HCT116 (cell line): ENCODE measurements around the gene RBM39. TPM values are rescaled to one million over a fixed set of nuclear protein-coding genes. Genes with fewer than 3 reads are reported as not detected.

Source experiments
- ATAC-seq: fragments of 200-7000 bp; cut with Tn5 transposase; 2 replicates; pipeline ENCODE4 v1.9.1; 2020; ENCODE audit warnings: mild to moderate bottlenecking, moderate library complexity
- BruUV-seq: library from RNA; stranded (reverse); fragments of 400-500 nt; replicated peaks from 2 replicates; lab custom pipeline; 2021; lab: Mats Ljungman, UMichigan
- CTCF ChIA-PET: fragments of 300-600 bp; sonication (Branson Sonifier 250); formaldehyde crosslinking; loops from one replicate; lab custom pipeline; 2021; ENCODE audit warnings: antibody characterized with exemption; lab: Charles Lee
- POLR2A ChIA-PET: fragments of 300-600, 350-600 bp; sonication (Branson Sonifier 250); formaldehyde crosslinking; loops from one replicate; lab custom pipeline; 2021; ENCODE audit warnings: antibody characterized with exemption; lab: Charles Lee
- RAD21 ChIA-PET, 2 experiments: fragments of 300-600 bp; sonication (Branson Sonifier 250); formaldehyde crosslinking; loops; one replicate each; lab custom pipeline; 2023; ENCODE audit warnings: low total read pairs in 2 of 2; ENCODE audit not compliant: uncharacterized antibody in 2 of 2, unreplicated experiment in 2 of 2, low non-redundant PET in 1 of 2; lab: Charles Lee
- DNase-seq: peaks from one replicate; pipeline ENCODE4 v3.0.0-alpha.2; 2010; ENCODE audit warnings: low read depth, low spot score
- H2AFZ ChIP-seq: fragments of 200-600 bp; shearing (Covaris generic), sonication (generic); 2 replicates; pipeline ENCODE4 v1.6.1; 2017; ENCODE audit warnings: low read depth, mixed run types, mixed read lengths, antibody characterized with exemption, low read length; ENCODE audit not compliant: poor library complexity, severe bottlenecking
- H3K27ac ChIP-seq: 2 replicates; pipeline ENCODE4 v1.5.1; 2012; ENCODE audit warnings: low read depth, low read length
- H3K27me3 ChIP-seq: fragments of 200-600 bp; sonication (generic); 2 replicates; pipeline ENCODE4 v1.6.1; 2016; ENCODE audit warnings: mixed run types, low read length, mixed read lengths; ENCODE audit not compliant: insufficient read depth
- H3K36me3 ChIP-seq, 2 experiments: fragments of 200-500 bp in 1 of 2; fragments of 200-600 bp in 1 of 2; sonication (Bioruptor generic) in 1 of 2; sonication (generic) in 1 of 2; 2 replicates each; pipeline versions ENCODE4 v1.5.1 to v1.6.1; 2014 to 2016; ENCODE audit warnings: low read length in 2 of 2, inconsistent platforms in 1 of 2, mixed read lengths in 1 of 2, mixed run types in 1 of 2; ENCODE audit not compliant: insufficient read depth in 2 of 2, control insufficient read depth in 1 of 2
- H3K4me1 ChIP-seq, 2 experiments: fragments of 200-600 bp in 1 of 2; sonication (generic) in 1 of 2; 2 replicates each; pipeline versions ENCODE4 v1.5.1 to v1.6.1; 2012 to 2017; ENCODE audit warnings: low read length in 2 of 2, inconsistent platforms in 1 of 2, mild to moderate bottlenecking in 1 of 2, mixed read lengths in 1 of 2, mixed run types in 1 of 2, moderate library complexity in 1 of 2; ENCODE audit not compliant: insufficient read depth in 2 of 2, control insufficient read depth in 1 of 2
- H3K4me2 ChIP-seq: fragments of 200-600 bp; sonication (generic); 2 replicates; pipeline ENCODE4 v1.6.1; 2017; ENCODE audit warnings: mixed run types, low read length, mixed read lengths
- H3K4me3 ChIP-seq, 2 experiments: fragments of 200-600 bp in 1 of 2; sonication (generic) in 1 of 2; replicated peaks in 1 of 2; 2 replicates each; pipeline ENCODE4 v1.5.1; 2011 to 2016; ENCODE audit warnings: low read length in 2 of 2, control low read depth in 1 of 2, low read depth in 1 of 2, mild to moderate bottlenecking in 1 of 2, mixed read lengths in 1 of 2, mixed run types in 1 of 2
- H3K79me2 ChIP-seq: fragments of 200-600 bp; sonication (generic); 2 replicates; pipeline ENCODE4 v1.6.1; 2017; ENCODE audit warnings: mild to moderate bottlenecking, mixed run types, low read length, moderate library complexity, mixed read lengths; ENCODE audit not compliant: insufficient read depth
- H3K9ac ChIP-seq: fragments of 200-600 bp; sonication (generic); 2 replicates; pipeline ENCODE4 v1.6.1; 2016; ENCODE audit warnings: low read length, mixed read lengths
- H3K9me2 ChIP-seq: fragments of 200-600 bp; sonication (generic), shearing (Covaris generic); 2 replicates; pipeline ENCODE4 v1.6.1; 2017; ENCODE audit warnings: mixed run types, mild to moderate bottlenecking, moderate library complexity; ENCODE audit not compliant: insufficient read depth
- H3K9me3 ChIP-seq, 2 experiments: fragments of 200-500 bp in 1 of 2; fragments of 200-600 bp in 1 of 2; sonication (Bioruptor generic) in 1 of 2; sonication (generic) in 1 of 2; 2 replicates each; pipeline ENCODE4 v1.6.1; 2014 to 2017; ENCODE audit warnings: low read length in 2 of 2, mixed read lengths in 2 of 2, inconsistent platforms in 1 of 2, low read depth in 1 of 2, mild to moderate bottlenecking in 1 of 2, mixed run types in 1 of 2, moderate library complexity in 1 of 2; ENCODE audit not compliant: control insufficient read depth in 1 of 2, insufficient read depth in 1 of 2
- H4K20me1 ChIP-seq: fragments of 200-600 bp; sonication (generic), shearing (Covaris generic); 2 replicates; pipeline ENCODE4 v1.6.1; 2017; ENCODE audit warnings: mixed run types, mild to moderate bottlenecking, moderate library complexity; ENCODE audit not compliant: insufficient read depth
- CEBPB ChIP-seq: IDR thresholded peaks from 2 replicates; pipeline ENCODE4 v1.6.1; 2012; ENCODE audit warnings: low read depth
- EGR1 ChIP-seq: IDR thresholded peaks from 2 replicates; pipeline ENCODE4 v1.6.1; 2012; ENCODE audit warnings: low read depth
- ELF1 ChIP-seq: IDR thresholded peaks from 2 replicates; pipeline ENCODE4 v1.6.1; 2012; ENCODE audit warnings: low read depth, borderline replicate concordance
- EZH2 ChIP-seq: fragments of 200-600 bp; sonication (generic); IDR thresholded peaks from 2 replicates; pipeline ENCODE4 v1.6.1; 2017; ENCODE audit warnings: antibody characterized with exemption, mixed run types
- EZH2phosphoT487 ChIP-seq: fragments of 200-600 bp; IDR thresholded peaks from 2 replicates; pipeline ENCODE4 v1.6.1; 2018; ENCODE audit warnings: antibody characterized with exemption, borderline replicate concordance
- FOSL1 ChIP-seq: IDR thresholded peaks from 2 replicates; pipeline ENCODE4 v1.6.1; 2012; ENCODE audit warnings: low read depth
- JUND ChIP-seq: IDR thresholded peaks from 2 replicates; pipeline ENCODE4 v1.6.1; 2012
- MAX ChIP-seq: IDR thresholded peaks from 2 replicates; pipeline ENCODE4 v1.6.1; 2012
- POLR2A ChIP-seq: IDR thresholded peaks from 2 replicates; pipeline ENCODE4 v1.7.0; 2011; ENCODE audit warnings: borderline replicate concordance; ENCODE audit not compliant: insufficient read depth, insufficient read length; ENCODE audit errors: extremely low read depth
- POLR2AphosphoS5 ChIP-seq: IDR thresholded peaks from 2 replicates; pipeline ENCODE4 v1.6.1; 2011; ENCODE audit warnings: mild to moderate bottlenecking, low read depth, low read length, moderate library complexity
- RAD21 ChIP-seq: IDR thresholded peaks from 2 replicates; pipeline ENCODE4 v1.6.1; 2012; ENCODE audit warnings: low read depth, mild to moderate bottlenecking
- REST ChIP-seq: IDR thresholded peaks from 2 replicates; pipeline ENCODE4 v1.6.1; 2012; ENCODE audit warnings: low read depth
- SIN3A ChIP-seq: IDR thresholded peaks from 2 replicates; pipeline ENCODE4 v1.6.1; 2012; ENCODE audit warnings: low read depth
- SP1 ChIP-seq: IDR thresholded peaks from 2 replicates; pipeline ENCODE4 v1.6.1; 2012; ENCODE audit warnings: low read depth
- SRF ChIP-seq: IDR thresholded peaks from 2 replicates; pipeline ENCODE4 v1.6.1; 2012; ENCODE audit warnings: low read depth
- YY1 ChIP-seq: IDR thresholded peaks from 2 replicates; pipeline ENCODE4 v1.6.1; 2011; ENCODE audit warnings: low read length, low read depth, moderate library complexity, mild to moderate bottlenecking; ENCODE audit not compliant: insufficient replicate concordance; ENCODE audit errors: extremely low read depth
- ZFX ChIP-seq: fragments of 450-650 bp; IDR thresholded peaks from 2 replicates; pipeline ENCODE4 v1.6.1; 2017
- ZNF274 ChIP-seq: fragments of 200-500 bp; sonication (Bioruptor generic); IDR thresholded peaks from 2 replicates; pipeline ENCODE4 v1.6.1; 2014; ENCODE audit warnings: mild to moderate bottlenecking, low read depth, low read length, inconsistent platforms
- intact Hi-C: fragments of 100-400 bp; cut with micrococcal nuclease; formaldehyde crosslinking; loops from 2 replicates; pipeline ENCODE4 v1.10.0; 2022
- total RNA-seq: library from RNA; stranded (reverse); gene quantifications from one replicate; pipeline ENCODE4 v1.2.1, GENCODE V29; 2021; ENCODE audit not compliant: unreplicated experiment

The RBM39 gene
- total RNA-seq, 1 experiment from 2014 or later: 234 TPM

- no peak overlapping the region for H3K4me2 ChIP-seq
- no peaks in the 10 kb centered on the region for H4K20me1 ChIP-seq
- H2AFZ ChIP-seq: no peak overlapping the region
- no peak for DNase-seq
- H3K4me1 ChIP-seq: peaks cover 0 to 4% of the 10 kb centered on the region in 2 experiments; a peak in 1 of 4 replicates
- H3K79me2 ChIP-seq: peaks cover 5% of the 10 kb centered on the region
- intact Hi-C loops: no loop called here
- no peak overlapping the region for H3K27ac ChIP-seq
- ChIA-PET CTCF (no interaction called here), POLR2A (no interaction called here), RAD21 (no interaction called here)
- H3K27me3 ChIP-seq: no peaks in the 10 kb centered on the region
- no peaks in the 10 kb centered on the region for H3K9me3 ChIP-seq
- TF ChIP-seq RAD21 (no peak), POLR2A (no peak), POLR2AphosphoS5 (no peak), SP1 (no peak), ZNF274 (no peak), ELF1 (no peak), SRF (no peak), YY1 (no peak), EZH2 (no peak), ZFX (no peak), EGR1 (no peak), REST (no peak), JUND (no peak), CEBPB (no peak), SIN3A (no peak), FOSL1 (no peak), MAX (no peak), EZH2phosphoT487 (no peak)
- BruUV-seq: no TSS peak
- no peak overlapping the region for H3K4me3 ChIP-seq
- no peak overlapping the region for H3K9ac ChIP-seq
- peaks cover 18 to 28% of the 10 kb centered on the region in 2 experiments; a peak in 3 of 4 replicates for H3K36me3 ChIP-seq
- no peak for ATAC-seq
- no peaks in the 10 kb centered on the region for H3K9me2 ChIP-seq
These were observed 72.8 kb downstream of the RBM39 start for GRCh38 chr20:35669221-35669620.
